GM12878 (cell line): ENCODE data around the gene TYW5. TPM values are rescaled to one million over a fixed set of nuclear protein-coding genes. Genes with fewer than 3 reads are reported as not detected.

ENCODE experiments used
- ATAC-seq: fragments of 200-7000 bp; cut with Tn5 transposase; 3 replicates; pipeline ENCODE4 v1.9.1; 2020; ENCODE audit warnings: mild to moderate bottlenecking, moderate library complexity
- Bru-seq: library from RNA; stranded (reverse); fragments of 400-500 nt; gene quantifications from one replicate; lab custom pipeline; 2021; lab: Mats Ljungman, UMichigan
- BruChase-seq, 2 experiments: library from RNA; stranded (reverse); fragments of 400-500 nt; gene quantifications; one replicate each; lab custom pipeline; 2021; lab: Mats Ljungman, UMichigan
- BruUV-seq: library from RNA; stranded (reverse); fragments of 400-500 nt; replicated peaks from 2 replicates; lab custom pipeline; 2021; lab: Mats Ljungman, UMichigan
- CTCF ChIA-PET: fragments of 300-600 bp; sonication (Branson Sonifier 250); formaldehyde crosslinking; extraction: SDS; loops from one replicate; lab custom pipeline; 2021; ENCODE audit warnings: inconsistent platforms; lab: Yijun Ruan, JAX
- POLR2A ChIA-PET: fragments of 350-600 bp; formaldehyde crosslinking; extraction: SDS; loops from one replicate; lab custom pipeline; 2021; ENCODE audit warnings: inconsistent platforms; lab: Charles Lee
- RAD21 ChIA-PET: fragments of 300-600 bp; sonication (Branson Sonifier 250); formaldehyde crosslinking; loops from one replicate; lab custom pipeline; 2023; ENCODE audit warnings: antibody characterized with exemption; ENCODE audit not compliant: unreplicated experiment; lab: Charles Lee
- SMC1A ChIA-PET: fragments of 300-600 bp; sonication (Branson Sonifier 250); formaldehyde crosslinking; loops from one replicate; lab custom pipeline; 2023; ENCODE audit not compliant: unreplicated experiment, uncharacterized antibody; lab: Charles Lee
- DNase-seq: peaks from one replicate; pipeline ENCODE4 v3.0.0-alpha.2; 2011; ENCODE audit warnings: low read depth, low spot score
- FAIRE-seq: peaks from 3 replicates; lab custom pipeline; 2011; peaks lifted over from hg19 to GRCh38; lab: Jason Lieb, UNC
- H2AFZ ChIP-seq: 2 replicates; pipeline ENCODE4 v1.6.0; 2011; ENCODE audit warnings: low read depth, low read length, control low read depth; ENCODE audit not compliant: control insufficient read depth
- H3K27ac ChIP-seq: 2 replicates; pipeline ENCODE4 v1.5.1; 2011; ENCODE audit warnings: control low read depth; ENCODE audit not compliant: control insufficient read depth, insufficient read depth
- H3K27me3 ChIP-seq, 2 experiments: replicated peaks in 1 of 2; 2 replicates each; pipeline versions ENCODE4 v1.6.0 to v1.6.1; 2011; ENCODE audit warnings: low read length in 1 of 2; ENCODE audit not compliant: control insufficient read depth in 2 of 2, insufficient read depth in 2 of 2
- H3K36me3 ChIP-seq, 2 experiments: 2 replicates each; pipeline ENCODE4 v1.5.1; 2011; ENCODE audit warnings: low read length in 1 of 2; ENCODE audit not compliant: control insufficient read depth in 2 of 2, insufficient read depth in 2 of 2
- H3K4me1 ChIP-seq: 2 replicates; pipeline ENCODE4 v1.6.1; 2011; ENCODE audit warnings: mild to moderate bottlenecking, low read length, moderate library complexity, mixed read lengths; ENCODE audit not compliant: control insufficient read depth, insufficient read depth
- H3K4me2 ChIP-seq: 2 replicates; pipeline ENCODE4 v1.6.0; 2011; ENCODE audit warnings: control low read depth; ENCODE audit not compliant: control insufficient read depth, insufficient read depth
- H3K4me3 ChIP-seq: fragments of 200-600 bp; sonication (generic); 2 replicates; pipeline ENCODE4 v1.5.1; 2016
- H3K79me2 ChIP-seq: 2 replicates; pipeline ENCODE4 v1.6.0; 2011; ENCODE audit warnings: low read length; ENCODE audit not compliant: control insufficient read depth, insufficient read depth
- H3K9ac ChIP-seq: 2 replicates; pipeline ENCODE4 v1.8.0; 2011; ENCODE audit warnings: low read length, control low read depth, mixed read lengths; ENCODE audit not compliant: control insufficient read depth, insufficient read depth
- H3K9me3 ChIP-seq: replicated peaks from 3 replicates; pipeline ENCODE4 v1.5.1; 2011; ENCODE audit warnings: mild to moderate bottlenecking, low read length; ENCODE audit not compliant: control insufficient read depth, insufficient read depth
- H4K20me1 ChIP-seq: 2 replicates; pipeline ENCODE4 v1.6.0; 2011; ENCODE audit not compliant: control insufficient read depth, insufficient read depth
- ATF7 ChIP-seq: fragments of 450-650 bp; IDR thresholded peaks from 2 replicates; pipeline ENCODE4 v1.6.1; 2016; ENCODE audit warnings: low read depth, mild to moderate bottlenecking
- BACH1 ChIP-seq: fragments of 450-650 bp; IDR thresholded peaks from 2 replicates; pipeline ENCODE4 v1.6.1; 2017; ENCODE audit warnings: mild to moderate bottlenecking, borderline replicate concordance
- CBX5 ChIP-seq: sonication (generic); IDR thresholded peaks from 2 replicates; pipeline ENCODE4 v1.6.1; 2016; ENCODE audit warnings: low read depth, moderate library complexity, mild to moderate bottlenecking, inconsistent platforms
- CREB1 ChIP-seq: IDR thresholded peaks from 2 replicates; pipeline ENCODE4 v1.6.1; 2012; ENCODE audit warnings: low read depth, mild to moderate bottlenecking, inconsistent platforms
- ETV6 ChIP-seq, 2 experiments: fragments of 450-650 bp in 1 of 2; IDR thresholded peaks in 1 of 2; conservative IDR thresholded peaks in 1 of 2; 2 replicates each; pipeline ENCODE4 v1.6.1; 2014; ENCODE audit warnings: antibody characterized with exemption in 1 of 2, borderline replicate concordance in 1 of 2, low read depth in 1 of 2, mild to moderate bottlenecking in 1 of 2, moderate library complexity in 1 of 2
- FOXK2 ChIP-seq: fragments of 450-650 bp; IDR thresholded peaks from 2 replicates; pipeline ENCODE4 v1.6.1; 2017; ENCODE audit warnings: mild to moderate bottlenecking, moderate library complexity
- MLLT1 ChIP-seq: fragments of 450-650 bp; IDR thresholded peaks from 2 replicates; pipeline ENCODE4 v1.6.1; 2016; ENCODE audit warnings: mild to moderate bottlenecking
- PKNOX1 ChIP-seq: fragments of 450-650 bp; IDR thresholded peaks from 2 replicates; pipeline ENCODE4 v1.6.1; 2016; ENCODE audit warnings: mild to moderate bottlenecking
- POLR2AphosphoS5 ChIP-seq: IDR thresholded peaks from 2 replicates; pipeline ENCODE4 v1.6.1; 2011; ENCODE audit warnings: mild to moderate bottlenecking, low read length, inconsistent platforms
- SMAD5 ChIP-seq: IDR thresholded peaks from 2 replicates; pipeline ENCODE4 v1.6.1; 2016; ENCODE audit warnings: antibody characterized with exemption, low read depth
- STAT1 ChIP-seq: fragments of 450-650 bp; conservative IDR thresholded peaks from 2 replicates; pipeline ENCODE4 v1.6.1; 2014; ENCODE audit warnings: antibody characterized with exemption, mild to moderate bottlenecking
- TBL1XR1 ChIP-seq: IDR thresholded peaks from 2 replicates; pipeline ENCODE4 v1.6.1; 2012; ENCODE audit warnings: low read depth, low read length, improper control_type of control experiment
- ZZZ3 ChIP-seq: IDR thresholded peaks from 2 replicates; pipeline ENCODE4 v1.6.1; 2011; ENCODE audit warnings: low read depth; ENCODE audit not compliant: control insufficient read depth, insufficient read length
- WGBS: methylation state at CpG from one replicate; pipeline ENCODE4 v1.1.6; 2016; ENCODE audit warnings: low lambda C conversion rate; ENCODE audit not compliant: insufficient replicate concordance, insufficient coverage; ENCODE audit errors: missing lambda C conversion rate; 5-methylcytosine and 5-hydroxymethylcytosine counted together
- in situ Hi-C: fragments of 300-500 bp; cut with MboI; formaldehyde crosslinking; loops from 9 replicates; pipeline ENCODE4 v1.14.3; 2018; ENCODE audit warnings: mixed read lengths
- intact Hi-C: fragments of 100-400 bp; cut with micrococcal nuclease; formaldehyde crosslinking; loops from one replicate; pipeline ENCODE4 v1.14.2; 2022; ENCODE audit not compliant: unreplicated experiment
- long read RNA-seq, 2 experiments: library from polyadenylated mRNA; unstranded; transcript quantifications; one replicate each; pipeline ENCODE4 v2.0.0, GENCODE V29; 2019 to 2020
- polyA minus RNA-seq, 3 experiments: library from RNA; depleted of rRNA, polyadenylated mRNA; stranded (reverse); fragments of >200 nt; gene quantifications; 2 replicates each; pipeline ENCODE4 v1.2.3, GENCODE V29; 2011
- polyA plus RNA-seq, 11 experiments: library from polyadenylated mRNA; depleted of rRNA in 4 of 11; unstranded in 6 of 11; stranded (reverse) in 5 of 11; fragments of >200 nt; fragmentation: Nextera tagmentation in 4 of 11; fragmentation: Illumina TruSeq in 1 of 11; extraction: Ambion mirVana in 4 of 11; extraction: Trizol in 1 of 11; gene quantifications; 1 replicate in 1 of 11; 2 replicates in 10 of 11; pipeline versions ENCODE4 v1.2.1 to v1.2.3, GENCODE V29; 2011 to 2016; ENCODE audit warnings: inconsistent platforms in 2 of 11, missing spikeins in 2 of 11, low read depth in 1 of 11
- total RNA-seq, 4 experiments: library from RNA; depleted of rRNA in 3 of 4; stranded (reverse); fragments of >200 nt in 3 of 4; fragmentation: Illumina TruSeq in 1 of 4; extraction: Trizol in 1 of 4; gene quantifications; 2 replicates each; pipeline versions ENCODE4 v1.2.1 to v1.2.3, GENCODE V29; 2013 to 2021
- TF ChIP-seq, protein P1 (sequence below): IDR thresholded peaks from 2 replicates; pipeline ENCODE4 v1.6.1; 2012; ENCODE audit warnings: low read depth, low read length, improper control_type of control experiment

Gene TYW5
- 75.6 and 78.2 TPM in 2 replicates for total RNA-seq (2013; cell fraction: nucleolus; rRNA removed)
- total RNA-seq (2014; rRNA removed) (9.6 and 9.9 TPM in 2 replicates), total RNA-seq (2014; rRNA removed; fragmentation: Illumina TruSeq; extraction: Trizol) (9.7 and 10.3 TPM in 2 replicates), total RNA-seq (2021) (5.2 and 5.8 TPM in 2 replicates), polyA plus RNA-seq (2011; rRNA removed) (11.8 and 18.3 TPM in 2 replicates), polyA plus RNA-seq (2014; fragmentation: Illumina TruSeq; extraction: Trizol) (7.7 and 9.7 TPM in 2 replicates), polyA plus RNA-seq (2014; fragmentation: Nextera tagmentation; extraction: Ambion mirVana) (1 to 10 TPM; 4.6 to 5.4 TPM), polyA plus RNA-seq (2014; rRNA removed) (7.0 and 7.1 TPM in 2 replicates), polyA plus RNA-seq (2016; fragmentation: Nextera tagmentation; extraction: Ambion mirVana) (1 to 10 TPM; 6.2 to 8.5 TPM), polyA minus RNA-seq (2011; rRNA and poly(A)+ RNA removed) (5.8 and 7.0 TPM in 2 replicates), Bru-seq, nascent RNA (percentile 91 among the genes with signal in this experiment), BruChase-seq, experiment 1, labeled RNA remaining after a 6-hour chase (percentile 88 among the genes with signal in this experiment), BruChase-seq, experiment 2, labeled RNA remaining after a 2-hour chase (percentile 91 among the genes with signal in this experiment)
- polyA plus RNA-seq (2011; ENCODE audit: low read depth) = 3.6 TPM
- polyA plus RNA-seq (2011; cell fraction: cytosol; rRNA removed) = 3.8 and 4.5 TPM in 2 replicates
- 13.0 and 13.3 TPM in 2 replicates for polyA plus RNA-seq (2011; cell fraction: nucleus; rRNA removed)
- 4.9 and 6.8 TPM in 2 replicates for polyA plus RNA-seq (2012)
- 1.9 and 2.5 TPM in 2 replicates for polyA minus RNA-seq (2011; cell fraction: cytosol; rRNA and poly(A)+ RNA removed)
- polyA minus RNA-seq (2011; cell fraction: nucleus; rRNA and poly(A)+ RNA removed) = 10.8 and 15.7 TPM in 2 replicates
- long read RNA-seq, experiment 1 = 0 reads
- long read RNA-seq, experiment 2, full-length matches to known transcripts = 29 of 45 reads
- long read RNA-seq, experiment 2, partial matches to known transcripts = 5 of 45 reads
- long read RNA-seq, experiment 2, other reads (novel, unspliced or antisense) = 11 of 45 reads

DNA sequence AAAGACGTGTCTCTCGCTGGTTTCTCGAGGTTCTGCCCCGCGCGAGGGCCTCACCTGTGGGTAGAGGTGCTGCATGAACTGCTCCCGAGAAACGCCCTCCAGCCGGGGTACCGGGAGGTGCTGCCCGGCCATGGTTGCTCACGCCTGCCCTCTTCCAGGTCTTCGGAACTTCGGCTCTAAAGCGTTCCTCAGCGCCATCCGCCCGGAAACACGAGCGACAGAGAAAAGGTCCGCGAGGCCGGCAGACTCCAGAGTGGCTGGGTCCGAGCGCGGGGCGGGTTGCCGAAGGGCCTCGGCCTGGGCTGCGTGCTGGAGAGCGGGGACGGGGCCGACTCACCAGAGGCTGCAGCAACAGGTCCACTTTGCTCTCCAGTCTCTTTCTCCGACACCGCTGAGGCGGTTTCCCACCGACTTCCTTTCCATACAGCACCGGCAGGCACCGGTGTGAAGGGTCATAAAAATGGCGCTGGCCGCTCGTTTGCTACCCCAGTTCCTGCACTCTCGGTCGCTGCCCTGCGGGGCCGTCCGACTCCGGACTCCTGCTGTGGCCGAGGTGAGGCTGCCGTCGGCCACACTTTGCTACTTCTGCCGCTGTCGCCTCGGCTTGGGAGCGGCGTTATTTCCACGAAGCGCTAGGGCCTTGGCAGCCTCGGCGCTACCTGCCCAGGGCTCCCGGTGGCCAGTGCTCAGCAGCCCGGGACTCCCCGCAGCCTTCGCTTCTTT, at the start of gene TYW5, which contains the start of gene MAIP1:
Gene TYW5 (minus strand): TSS at position 153 of the 723 bp plus-strand sequence. CDS start 21 bp downstream, at position 132.
Gene MAIP1 (plus strand): TSS at position 244 of the 723 bp plus-strand sequence. CDS start 217 bp downstream, at position 461.
- under 1% methylated on average over 64 of the region's 64 CpGs for WGBS
- H3K4me2 ChIP-seq = peak within 1 kb of the TSS; percentile 70
- SMC1A ChIA-PET = interaction anchor here (1.1 kb wide), 1 partner anchor 32 kb away, joined by 3 read pairs; no protein-coding TSS in a partner anchor
- H3K27ac ChIP-seq = peak within 1 kb of the TSS; percentile 98
- DNase-seq = peak; percentile 33
- H3K27me3 ChIP-seq = no peaks in the 10 kb centered on the region
- in situ Hi-C loops (no loop called here), intact Hi-C loops (loop anchor here (2.0 to 10.0 kb wide), 3 partner anchors 45 to 1179 kb away; partner anchors contain the start of genes BZW1 and C2orf69)
- BruUV-seq = no TSS peak
- no peaks in the 10 kb centered on the region; the same call in 1 of the 2 replicates for H4K20me1 ChIP-seq
- peaks cover 9% of the 10 kb centered on the region for H3K4me1 ChIP-seq
- CTCF ChIA-PET = interaction anchor here (1.0 kb wide), 1 partner anchor 1277 kb away, joined by 3 read pairs; no protein-coding TSS in a partner anchor
- peak within 1 kb of the TSS; percentile 98 for H3K4me3 ChIP-seq
- peaks cover 73% of the 10 kb centered on the region for H3K79me2 ChIP-seq
- H3K9me3 ChIP-seq = no peaks in the 10 kb centered on the region
- peak within 1 kb of the TSS; percentile 94 for H2AFZ ChIP-seq
- RAD21 ChIA-PET = interaction anchor here (0.9 kb wide), 1 partner anchor 516 kb away, joined by 3 read pairs; no protein-coding TSS in a partner anchor
- peak; percentile 88 for ATAC-seq
- peak; percentile 78 for FAIRE-seq
- POLR2A ChIA-PET = no interaction called here
- peaks cover 0 to 5% of the 10 kb centered on the region in 2 experiments; a peak in 2 of 4 replicates for H3K36me3 ChIP-seq
- H3K9ac ChIP-seq = peak within 1 kb of the TSS; percentile 95
- TF ChIP-seq TBL1XR1 = peak; percentile 43; the same call in 1 of the 2 replicates
- TF ChIP-seq FOXK2 = peak; percentile 72
- TF ChIP-seq ETV6 (conservative IDR thresholded peaks at IDR 0.05 in 1 of 2, IDR thresholded peaks at IDR 0.05 in 1 of 2; ENCODE audit: borderline replicate concordance in 1 of 2, low read depth in 1 of 2) = peak in 1 of 2 experiments; percentile 62; a peak in 2 of 4 replicates
- TF ChIP-seq SMAD5 = peak; percentile 49; the same call in 1 of the 2 replicates
- peak; percentile 68; the same call in 1 of the 2 replicates for TF ChIP-seq PKNOX1
- peak; percentile 83; the same call in 1 of the 2 replicates for TF ChIP-seq CBX5
- TF ChIP-seq MLLT1 = peak; percentile 82
- TF ChIP-seq ATF7 = peak; percentile 52
- peak; percentile 43 for TF ChIP-seq ZZZ3
- peak; percentile 89 for TF ChIP-seq POLR2AphosphoS5
- TF ChIP-seq, protein P1, sequence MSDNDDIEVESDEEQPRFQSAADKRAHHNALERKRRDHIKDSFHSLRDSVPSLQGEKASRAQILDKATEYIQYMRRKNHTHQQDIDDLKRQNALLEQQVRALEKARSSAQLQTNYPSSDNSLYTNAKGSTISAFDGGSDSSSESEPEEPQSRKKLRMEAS = peak; percentile 65
- TF ChIP-seq CREB1 = peak; percentile 49
- TF ChIP-seq BACH1 = peak; percentile 57; the same call in 1 of the 2 replicates
- peak; percentile 100 for TF ChIP-seq STAT1
